Measurements from ENCODE around the gene SLC29A2. TPM values are rescaled to one million over a fixed set of nuclear protein-coding genes. Genes with fewer than 3 reads are reported as not detected.

SLC29A2 gene
- total and polyA plus RNA-seq, 2 donors (not counting 1 experiment from before 2014, with no cell fraction given) = 16.2 to 18.5 TPM

- Histone ChIP-seq H3K9me3 (ENCODE audit: control extremely low read depth in 1 of 3, control insufficient read depth in 2 of 3, insufficient read depth in 1 of 3, low read length in 2 of 3) (no peaks in the 10 kb centered on the region), H3K79me2 (ENCODE audit: control insufficient read depth, insufficient read depth, low read length) (no peaks in the 10 kb centered on the region), H3K36me3 (replicated peaks in 1 of 2; ENCODE audit: control extremely low read depth in 1 of 2, control insufficient read depth in 1 of 2, extremely low read depth in 1 of 2, insufficient read depth in 2 of 2, low read length in 1 of 2) (no peaks in the 10 kb centered on the region), H3K27me3 (replicated peaks in 1 of 4; ENCODE audit: control extremely low read depth in 1 of 4, control insufficient read depth in 3 of 4, insufficient read depth in 4 of 4, low read length in 3 of 4) (no peaks in the 10 kb centered on the region), H3K9ac (ENCODE audit: low read length) (peak overlapping the region; percentile 75), H3K27ac (ENCODE audit: low read length in 2 of 2) (peak overlapping the region; percentile 80 to 88), H3K4me2 (replicated peaks; ENCODE audit: low read depth, low read length, poor library complexity, severe bottlenecking) (peak overlapping the region; percentile 89), H3K4me1 (ENCODE audit: control insufficient read depth in 2 of 2, insufficient read depth in 2 of 2, low read length in 2 of 2) (peaks cover 18 to 28% of the 10 kb centered on the region in 2 donors), H3K4me3 (ENCODE audit: control extremely low read depth in 1 of 5, extremely low read depth in 1 of 5, insufficient read depth in 1 of 5, low read depth in 2 of 5, low read length in 4 of 5) (peak overlapping the region; percentile 30 to 72 (median 63)), H2AFZ (ENCODE audit: insufficient read depth, low read depth, low read length, poor library complexity, severe bottlenecking) (peak overlapping the region; percentile 88), H4K20me1 (ENCODE audit: control insufficient read depth, insufficient read depth, low read length, poor library complexity, severe bottlenecking) (no peaks in the 10 kb centered on the region)
- WGBS (ENCODE audit: insufficient coverage) = 2% methylated on average over 43 of the region's 52 CpGs
- CTCF ChIA-PET = interaction anchor here (0.6 to 6.3 kb wide), 30 partner anchors 9 to 533 kb away, joined by 3 to 101 read pairs (median 8); partner anchors contain the start of genes B4GAT1, BRMS1, DPP3 and MRPL11
- H3K9me3 Mint-ChIP-seq (ENCODE audit: insufficient read depth) = no peaks in the 10 kb centered on the region
- H3K4me3 Mint-ChIP-seq = peak overlapping the region; percentile 99
- H3K27me3 Mint-ChIP-seq = peaks cover under 1% of the 10 kb centered on the region
- DNase-seq (peak; percentile 97), ATAC-seq (ENCODE audit: low read depth) (peak; percentile 65)
- TF ChIP-seq EZH2 (IDR thresholded peaks at IDR 0.05; ENCODE audit: borderline replicate concordance, insufficient read depth, low read depth, low read length, poor library complexity, severe bottlenecking) (no peak), CTCF (IDR thresholded peaks at IDR 0.05) (no peak)
- peaks cover 34% of the 10 kb centered on the region for H3K4me1 Mint-ChIP-seq
- intact Hi-C loops (cut with micrococcal nuclease) = loop anchor here (1.0 to 2.0 kb wide), 9 partner anchors 16 to 366 kb away; partner anchors contain the start of genes BRMS1, PELI3, RAB1B and SLC29A2
- H3K27ac Mint-ChIP-seq = peak overlapping the region; percentile 99
- POLR2A ChIA-PET = interaction anchor here (0.5 to 2.0 kb wide), 20 partner anchors 10 to 1048 kb away, joined by 3 to 12 read pairs (median 4); partner anchors contain the start of genes BRMS1, DPP3, FIBP and MRPL11
Measured at GRCh38 chr11:66312549-66313320, 58.8 kb downstream of the SLC29A2 start.

Small RNAs within 50 kb of the gene (small RNA-seq; reads per million reads assigned to genes)
- gene RF00017 (ENCODE audit: insufficient read length, low read depth, low replicate concordance) (not detected), gene RNU1-84P (ENCODE audit: insufficient read length, low read depth, low replicate concordance) (not detected)

Other genes starting within 250 kb of the SLC29A2 start
- gene KLC2, start 114.1 kb downstream of the SLC29A2 start, total RNA-seq = 47.7 and 49.2 TPM in 2 replicates
- 24.1 and 26.9 TPM in 2 replicates for gene KLC2, start 114.1 kb downstream of the SLC29A2 start, polyA plus RNA-seq
- 76.0 and 77.8 TPM in 2 replicates for gene RAB1B, start 103.1 kb downstream of the SLC29A2 start, total RNA-seq
- gene RAB1B, start 103.1 kb downstream of the SLC29A2 start, polyA plus RNA-seq = 61.7 and 77.1 TPM in 2 replicates
- 1.5 and 2.0 TPM in 2 replicates for gene CNIH2, start 93.6 kb downstream of the SLC29A2 start, total RNA-seq
- 0.92 and 2.6 TPM in 2 replicates for gene CNIH2, start 93.6 kb downstream of the SLC29A2 start, polyA plus RNA-seq
- 43.9 and 47.6 TPM in 2 replicates for gene YIF1A, start 82.6 kb downstream of the SLC29A2 start, total RNA-seq
- gene YIF1A, start 82.6 kb downstream of the SLC29A2 start, polyA plus RNA-seq = 65.8 and 95.0 TPM in 2 replicates
- 0.17 TPM in 1 of 2 replicates, not detected in the other for gene TMEM151A, start 79.9 kb downstream of the SLC29A2 start, total RNA-seq
- gene TMEM151A, start 79.9 kb downstream of the SLC29A2 start, polyA plus RNA-seq = 1.1 and 1.5 TPM in 2 replicates
- gene CD248, start 54.7 kb downstream of the SLC29A2 start, total RNA-seq = 0.83 and 0.96 TPM in 2 replicates
- gene CD248, start 54.7 kb downstream of the SLC29A2 start, polyA plus RNA-seq = 0.40 and 0.62 TPM in 2 replicates
- gene RIN1, start 35.3 kb downstream of the SLC29A2 start, total RNA-seq = 1.1 and 1.7 TPM in 2 replicates
- gene RIN1, start 35.3 kb downstream of the SLC29A2 start, polyA plus RNA-seq = 0.42 and 0.72 TPM in 2 replicates
- 50.9 and 58.3 TPM in 2 replicates for gene BRMS1, start 26.7 kb downstream of the SLC29A2 start, total RNA-seq
- gene BRMS1, start 26.7 kb downstream of the SLC29A2 start, polyA plus RNA-seq = 51.2 and 55.8 TPM in 2 replicates
- gene B4GAT1, start 24.1 kb downstream of the SLC29A2 start, total RNA-seq = 5.2 TPM in 2 replicates
- gene B4GAT1, start 24.1 kb downstream of the SLC29A2 start, polyA plus RNA-seq = 0.87 and 1.4 TPM in 2 replicates
- not detected in 2 replicates for gene NPAS4, start 49.3 kb upstream of the SLC29A2 start, total RNA-seq
- not detected in 2 replicates for gene NPAS4, start 49.3 kb upstream of the SLC29A2 start, polyA plus RNA-seq
- gene MRPL11, start 67.1 kb upstream of the SLC29A2 start, total RNA-seq = 26.7 and 29.2 TPM in 2 replicates
- gene MRPL11, start 67.1 kb upstream of the SLC29A2 start, polyA plus RNA-seq = 18.0 and 25.5 TPM in 2 replicates
- gene PELI3, start 95.1 kb upstream of the SLC29A2 start, total RNA-seq = 15.6 and 17.0 TPM in 2 replicates
- gene PELI3, start 95.1 kb upstream of the SLC29A2 start, polyA plus RNA-seq = 2.9 and 3.2 TPM in 2 replicates
- gene DPP3, start 108.7 kb upstream of the SLC29A2 start, total RNA-seq = 21.5 and 22.7 TPM in 2 replicates
- gene DPP3, start 108.7 kb upstream of the SLC29A2 start, polyA plus RNA-seq = 31.7 and 40.6 TPM in 2 replicates
- 52.5 and 56.3 TPM in 2 replicates for gene BBS1, start 138.9 kb upstream of the SLC29A2 start, total RNA-seq
- 13.7 and 20.4 TPM in 2 replicates for gene BBS1, start 138.9 kb upstream of the SLC29A2 start, polyA plus RNA-seq
- gene ZDHHC24, start 174.3 kb upstream of the SLC29A2 start, total RNA-seq = 32.6 and 33.2 TPM in 2 replicates
- gene ZDHHC24, start 174.3 kb upstream of the SLC29A2 start, polyA plus RNA-seq = 23.9 and 29.7 TPM in 2 replicates
- gene ACTN3, start 175.1 kb upstream of the SLC29A2 start, total RNA-seq = 0.17 TPM in 1 of 2 replicates, not detected in the other
- gene ACTN3, start 175.1 kb upstream of the SLC29A2 start, polyA plus RNA-seq = 0.22 and 0.26 TPM in 2 replicates
- gene CTSF, start 196.8 kb upstream of the SLC29A2 start, total RNA-seq = 20.9 and 24.0 TPM in 2 replicates
- gene CTSF, start 196.8 kb upstream of the SLC29A2 start, polyA plus RNA-seq = 14.6 and 16.6 TPM in 2 replicates
- 0.17 and 0.39 TPM in 2 replicates for gene CCDC87, start 221.3 kb upstream of the SLC29A2 start, total RNA-seq
- 0.09 TPM in 1 of 2 replicates, not detected in the other for gene CCDC87, start 221.3 kb upstream of the SLC29A2 start, polyA plus RNA-seq
- 87.8 and 98.5 TPM in 2 replicates for gene CCS, start 221.4 kb upstream of the SLC29A2 start, total RNA-seq
- 162 and 174 TPM in 2 replicates for gene CCS, start 221.4 kb upstream of the SLC29A2 start, polyA plus RNA-seq
- 244 and 246 TPM in 2 replicates for gene RBM14, start 244.9 kb upstream of the SLC29A2 start, total RNA-seq
- gene RBM14, start 244.9 kb upstream of the SLC29A2 start, polyA plus RNA-seq = 44.9 and 52.4 TPM in 2 replicates

Measured in B cell (primary cell).